HG03439 (cell line): ENCODE results near the gene ASB14.
"Not testable (repeated sequence)": the region's sequence is repeated elsewhere in the genome, so short reads cannot be mapped to it uniquely, and the experiment has no call there.

ENCODE experiments used
- ATAC-seq: cut with Tn5 transposase; IDR thresholded peaks from one replicate; pipeline ENCODE4 v1.9.1; 2021; ENCODE audit warnings: mild to moderate bottlenecking, moderate library complexity; ENCODE audit not compliant: unreplicated experiment

Gene ASB14

GRCh38 chr3:57292159-57292896, at the start of gene ASB14:
Gene ASB14, minus strand, starts transcription at chr3:57292685. Its CDS starts 652 bp downstream, at chr3:57292033.
- ATAC-seq, result no peak

- not testable (repeated sequence) for ATAC-seq
Measured at GRCh38 chr3:57339071-57339642, 46.7 kb upstream of the ASB14 start.

- ATAC-seq, result not testable (repeated sequence)
Measured at GRCh38 chr3:57338272-57339070, 46.0 kb upstream of the ASB14 start.

- no peak for ATAC-seq
Measured at GRCh38 chr3:57335283-57335938, 42.9 kb upstream of the ASB14 start.

- ATAC-seq, result no peak
Measured at GRCh38 chr3:57331078-57331610, 38.7 kb upstream of the ASB14 start.

GRCh38 chr3:57326498-57326897, 34.0 kb upstream of the ASB14 start:
- not testable (repeated sequence) for ATAC-seq

- no peak for ATAC-seq
Measured at GRCh38 chr3:57314204-57314603, 21.7 kb upstream of the ASB14 start.

GRCh38 chr3:57309769-57310360, 17.4 kb upstream of the ASB14 start:
- no peak for ATAC-seq

GRCh38 chr3:57303520-57303919, 11.0 kb upstream of the ASB14 start:
- not testable (repeated sequence) for ATAC-seq

GRCh38 chr3:57298041-57298440, 5.6 kb upstream of the ASB14 start:
- ATAC-seq, result no peak

- no peak for ATAC-seq
Measured at GRCh38 chr3:57292897-57293526, 527 bp upstream of the ASB14 start.

GRCh38 chr3:57288403-57288802, 4.1 kb downstream of the ASB14 start:
- ATAC-seq, result no peak

- no peak for ATAC-seq
Measured at GRCh38 chr3:57287205-57287604, 5.3 kb downstream of the ASB14 start.

- no peak for ATAC-seq
Measured at GRCh38 chr3:57283334-57283733, 9.2 kb downstream of the ASB14 start.

- ATAC-seq, result no peak
Measured at GRCh38 chr3:57281715-57282114, 10.8 kb downstream of the ASB14 start.

GRCh38 chr3:57279685-57280084, 12.8 kb downstream of the ASB14 start:
- no peak for ATAC-seq

- ATAC-seq, result no peak
Measured at GRCh38 chr3:57278237-57278636, 14.2 kb downstream of the ASB14 start.

- no peak for ATAC-seq
Measured at GRCh38 chr3:57275393-57275792, 17.1 kb downstream of the ASB14 start.

GRCh38 chr3:57274845-57275244, 17.6 kb downstream of the ASB14 start:
- no peak for ATAC-seq

GRCh38 chr3:57268416-57268815, 24.1 kb downstream of the ASB14 start:
- no peak for ATAC-seq
